SW 1271 (cell line): Measurements from ENCODE around the gene RTN1.
A peak's percentile ranks its signal among the peaks of the same experiment; 100 is the strongest.
"Not testable (repeated sequence)": the region's sequence is repeated elsewhere in the genome, so short reads cannot be mapped to it uniquely, and the experiment has no call there.

Experiments used
- DNase-seq, 2 experiments: peaks; one replicate each; lab custom pipeline; 2025; lab: John Stamatoyannopoulos, UW

The RTN1 gene

GRCh38 chr14:59699442-59699841 is 171.1 kb downstream of the RTN1 start:
- DNase-seq, result no peak

GRCh38 chr14:59698793-59699192 is 171.8 kb downstream of the RTN1 start:
- no peak for DNase-seq

GRCh38 chr14:59695198-59695597 is 175.4 kb downstream of the RTN1 start:
- DNase-seq, result no peak

- no peak for DNase-seq
Measured at GRCh38 chr14:59691266-59691665, 179.3 kb downstream of the RTN1 start.

GRCh38 chr14:59690426-59690825 is 180.2 kb downstream of the RTN1 start:
- no peak for DNase-seq

- peak in 1 of 2 experiments; percentile 59 for DNase-seq
Measured at GRCh38 chr14:59688224-59689170, 182.1 kb downstream of the RTN1 start.

- DNase-seq, result no peak
Measured at GRCh38 chr14:59687663-59688062, 182.9 kb downstream of the RTN1 start.

GRCh38 chr14:59679872-59680271 is 190.7 kb downstream of the RTN1 start:
- no peak for DNase-seq

GRCh38 chr14:59678352-59678751 is 192.2 kb downstream of the RTN1 start:
- DNase-seq, result no peak

- DNase-seq, result no peak
Measured at GRCh38 chr14:59677771-59678231, 192.8 kb downstream of the RTN1 start.

GRCh38 chr14:59675394-59675793 is 195.2 kb downstream of the RTN1 start:
- no peak for DNase-seq

- DNase-seq, result no peak
Measured at GRCh38 chr14:59664741-59665140, 205.8 kb downstream of the RTN1 start.

- no peak for DNase-seq
Measured at GRCh38 chr14:59657769-59658168, 212.8 kb downstream of the RTN1 start.

GRCh38 chr14:59656473-59656872 is 214.1 kb downstream of the RTN1 start:
- DNase-seq, result no peak

GRCh38 chr14:59654131-59654530 is 216.4 kb downstream of the RTN1 start:
- not testable (repeated sequence) for DNase-seq

GRCh38 chr14:59646832-59647231 is 223.7 kb downstream of the RTN1 start:
- DNase-seq, result not testable (repeated sequence)

GRCh38 chr14:59638885-59639284 is 231.7 kb downstream of the RTN1 start:
- no peak for DNase-seq

GRCh38 chr14:59634617-59635016 is 236.0 kb downstream of the RTN1 start:
- no peak for DNase-seq

GRCh38 chr14:59633486-59633885 is 237.1 kb downstream of the RTN1 start:
- DNase-seq, result no peak

- DNase-seq, result no peak
Measured at GRCh38 chr14:59632381-59632780, 238.2 kb downstream of the RTN1 start.

- no peak for DNase-seq
Measured at GRCh38 chr14:59631237-59631636, 239.3 kb downstream of the RTN1 start.

- no peak for DNase-seq
Measured at GRCh38 chr14:59630288-59630963, 240.2 kb downstream of the RTN1 start.
